Measurements from ENCODE around the gene FAM180A. TPM values are rescaled to one million over a fixed set of nuclear protein-coding genes. Genes with fewer than 3 reads are reported as not detected.

The FAM180A gene
- total and polyA plus RNA-seq, 4 donors = 0.19 to 10.5 (median 5.6) TPM

GRCh38 chr7:135782801-135783200 lies 34.2 kb upstream of the FAM180A start:
- no peak for TF ChIP-seq HNF4G (IDR thresholded peaks at IDR 0.05)
- WGBS = 85% methylated on average over 6 of the region's 6 CpGs

DNA sequence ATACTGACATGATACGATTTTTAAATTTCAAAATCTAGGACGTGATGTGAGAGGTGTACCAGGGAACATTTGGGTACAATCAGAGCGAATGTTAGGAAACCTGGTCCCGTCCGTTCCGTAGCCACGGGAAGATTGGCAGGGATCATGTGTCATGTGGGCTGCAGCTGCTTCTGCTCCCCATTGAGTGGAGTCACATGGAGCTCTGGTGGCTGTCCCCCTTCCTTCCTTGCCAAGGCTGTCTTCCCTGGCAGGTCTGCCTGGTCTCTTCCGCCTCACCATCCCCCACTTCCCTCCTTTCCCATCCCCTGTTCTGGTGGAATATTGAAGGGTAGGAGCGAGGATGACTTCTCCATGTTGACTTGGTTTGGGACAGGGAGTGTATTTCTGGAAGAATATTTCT lies 33.8 kb upstream of the FAM180A start:
- Histone ChIP-seq H3K9ac (ENCODE audit: low read depth in 1 of 2, low read length in 2 of 2) (no peak overlapping the region), H3K9me3 (ENCODE audit: control insufficient read depth in 4 of 4, low read length in 3 of 4) (peaks cover 0 to 5% (median 2%) of the 10 kb centered on the region in 4 donors), H3K4me1 (ENCODE audit: control insufficient read depth in 4 of 4, insufficient read depth in 4 of 4, low read length in 3 of 4) (no peaks in the 10 kb centered on the region), H3K27ac (ENCODE audit: low read depth in 1 of 2, low read length in 2 of 2) (no peak overlapping the region), H3K27me3 (ENCODE audit: control insufficient read depth in 4 of 4, insufficient read depth in 4 of 4, low read length in 3 of 4) (peaks cover 0 to 5% (median 2%) of the 10 kb centered on the region in 4 donors), H3K4me3 (ENCODE audit: low read depth in 1 of 3, low read length in 3 of 3) (no peak overlapping the region), H3K36me3 (ENCODE audit: control insufficient read depth in 4 of 4, insufficient read depth in 3 of 4, low read depth in 1 of 4, low read length in 3 of 4) (no peaks in the 10 kb centered on the region)
- no peak for TF ChIP-seq GABPA (IDR thresholded peaks at IDR 0.05 in 1 of 2, conservative IDR thresholded peaks at IDR 0.05 in 1 of 2)
- no peak for TF ChIP-seq HNF4G (IDR thresholded peaks at IDR 0.05)
- no peak for TF ChIP-seq FOXA2 (IDR thresholded peaks at IDR 0.05)
- TF ChIP-seq SP1 (IDR thresholded peaks at IDR 0.05) = no peak
- TF ChIP-seq, protein P1, sequence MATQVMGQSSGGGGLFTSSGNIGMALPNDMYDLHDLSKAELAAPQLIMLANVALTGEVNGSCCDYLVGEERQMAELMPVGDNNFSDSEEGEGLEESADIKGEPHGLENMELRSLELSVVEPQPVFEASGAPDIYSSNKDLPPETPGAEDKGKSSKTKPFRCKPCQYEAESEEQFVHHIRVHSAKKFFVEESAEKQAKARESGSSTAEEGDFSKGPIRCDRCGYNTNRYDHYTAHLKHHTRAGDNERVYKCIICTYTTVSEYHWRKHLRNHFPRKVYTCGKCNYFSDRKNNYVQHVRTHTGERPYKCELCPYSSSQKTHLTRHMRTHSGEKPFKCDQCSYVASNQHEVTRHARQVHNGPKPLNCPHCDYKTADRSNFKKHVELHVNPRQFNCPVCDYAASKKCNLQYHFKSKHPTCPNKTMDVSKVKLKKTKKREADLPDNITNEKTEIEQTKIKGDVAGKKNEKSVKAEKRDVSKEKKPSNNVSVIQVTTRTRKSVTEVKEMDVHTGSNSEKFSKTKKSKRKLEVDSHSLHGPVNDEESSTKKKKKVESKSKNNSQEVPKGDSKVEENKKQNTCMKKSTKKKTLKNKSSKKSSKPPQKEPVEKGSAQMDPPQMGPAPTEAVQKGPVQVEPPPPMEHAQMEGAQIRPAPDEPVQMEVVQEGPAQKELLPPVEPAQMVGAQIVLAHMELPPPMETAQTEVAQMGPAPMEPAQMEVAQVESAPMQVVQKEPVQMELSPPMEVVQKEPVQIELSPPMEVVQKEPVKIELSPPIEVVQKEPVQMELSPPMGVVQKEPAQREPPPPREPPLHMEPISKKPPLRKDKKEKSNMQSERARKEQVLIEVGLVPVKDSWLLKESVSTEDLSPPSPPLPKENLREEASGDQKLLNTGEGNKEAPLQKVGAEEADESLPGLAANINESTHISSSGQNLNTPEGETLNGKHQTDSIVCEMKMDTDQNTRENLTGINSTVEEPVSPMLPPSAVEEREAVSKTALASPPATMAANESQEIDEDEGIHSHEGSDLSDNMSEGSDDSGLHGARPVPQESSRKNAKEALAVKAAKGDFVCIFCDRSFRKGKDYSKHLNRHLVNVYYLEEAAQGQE (IDR thresholded peaks at IDR 0.05) = no peak
- TF ChIP-seq YY1 (IDR thresholded peaks at IDR 0.05) = no peak
- TF ChIP-seq JUND (IDR thresholded peaks at IDR 0.05) = no peak
- TF ChIP-seq FOXA1 (IDR thresholded peaks at IDR 0.05) = no peak
- TF ChIP-seq, protein P2, sequence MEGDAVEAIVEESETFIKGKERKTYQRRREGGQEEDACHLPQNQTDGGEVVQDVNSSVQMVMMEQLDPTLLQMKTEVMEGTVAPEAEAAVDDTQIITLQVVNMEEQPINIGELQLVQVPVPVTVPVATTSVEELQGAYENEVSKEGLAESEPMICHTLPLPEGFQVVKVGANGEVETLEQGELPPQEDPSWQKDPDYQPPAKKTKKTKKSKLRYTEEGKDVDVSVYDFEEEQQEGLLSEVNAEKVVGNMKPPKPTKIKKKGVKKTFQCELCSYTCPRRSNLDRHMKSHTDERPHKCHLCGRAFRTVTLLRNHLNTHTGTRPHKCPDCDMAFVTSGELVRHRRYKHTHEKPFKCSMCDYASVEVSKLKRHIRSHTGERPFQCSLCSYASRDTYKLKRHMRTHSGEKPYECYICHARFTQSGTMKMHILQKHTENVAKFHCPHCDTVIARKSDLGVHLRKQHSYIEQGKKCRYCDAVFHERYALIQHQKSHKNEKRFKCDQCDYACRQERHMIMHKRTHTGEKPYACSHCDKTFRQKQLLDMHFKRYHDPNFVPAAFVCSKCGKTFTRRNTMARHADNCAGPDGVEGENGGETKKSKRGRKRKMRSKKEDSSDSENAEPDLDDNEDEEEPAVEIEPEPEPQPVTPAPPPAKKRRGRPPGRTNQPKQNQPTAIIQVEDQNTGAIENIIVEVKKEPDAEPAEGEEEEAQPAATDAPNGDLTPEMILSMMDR (IDR thresholded peaks at IDR 0.05; ENCODE audit: low read depth, low read length, missing input control) = no peak
- TF ChIP-seq, protein P3, sequence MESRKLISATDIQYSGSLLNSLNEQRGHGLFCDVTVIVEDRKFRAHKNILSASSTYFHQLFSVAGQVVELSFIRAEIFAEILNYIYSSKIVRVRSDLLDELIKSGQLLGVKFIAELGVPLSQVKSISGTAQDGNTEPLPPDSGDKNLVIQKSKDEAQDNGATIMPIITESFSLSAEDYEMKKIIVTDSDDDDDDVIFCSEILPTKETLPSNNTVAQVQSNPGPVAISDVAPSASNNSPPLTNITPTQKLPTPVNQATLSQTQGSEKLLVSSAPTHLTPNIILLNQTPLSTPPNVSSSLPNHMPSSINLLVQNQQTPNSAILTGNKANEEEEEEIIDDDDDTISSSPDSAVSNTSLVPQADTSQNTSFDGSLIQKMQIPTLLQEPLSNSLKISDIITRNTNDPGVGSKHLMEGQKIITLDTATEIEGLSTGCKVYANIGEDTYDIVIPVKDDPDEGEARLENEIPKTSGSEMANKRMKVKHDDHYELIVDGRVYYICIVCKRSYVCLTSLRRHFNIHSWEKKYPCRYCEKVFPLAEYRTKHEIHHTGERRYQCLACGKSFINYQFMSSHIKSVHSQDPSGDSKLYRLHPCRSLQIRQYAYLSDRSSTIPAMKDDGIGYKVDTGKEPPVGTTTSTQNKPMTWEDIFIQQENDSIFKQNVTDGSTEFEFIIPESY (IDR thresholded peaks at IDR 0.05) = no peak
- no peak for TF ChIP-seq RAD21 (IDR thresholded peaks at IDR 0.05)
- TF ChIP-seq, protein P4, sequence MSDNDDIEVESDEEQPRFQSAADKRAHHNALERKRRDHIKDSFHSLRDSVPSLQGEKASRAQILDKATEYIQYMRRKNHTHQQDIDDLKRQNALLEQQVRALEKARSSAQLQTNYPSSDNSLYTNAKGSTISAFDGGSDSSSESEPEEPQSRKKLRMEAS (IDR thresholded peaks at IDR 0.05) = no peak
- no peak for TF ChIP-seq EGR1 (IDR thresholded peaks at IDR 0.05; ENCODE audit: low read depth in 2 of 2)
- TF ChIP-seq TAF1 (conservative IDR thresholded peaks at IDR 0.05) = no peak
- no peak for TF ChIP-seq NR2F2 (IDR thresholded peaks at IDR 0.05)
- no peak for TF ChIP-seq ATF3 (IDR thresholded peaks at IDR 0.05)
- TF ChIP-seq HNF4A (conservative IDR thresholded peaks at IDR 0.05) = no peak
- no peak for TF ChIP-seq RXRA (IDR thresholded peaks at IDR 0.05)
- no peak for DNase-seq (ENCODE audit: low spot score)
- WGBS = 88% methylated on average over 9 of the region's 9 CpGs

More at GRCh38 chr7:135782801-135783200, 34.2 kb upstream of the FAM180A start:
- Histone ChIP-seq H3K4me1 (ENCODE audit: control insufficient read depth in 4 of 4, insufficient read depth in 4 of 4, low read length in 3 of 4) (no peaks in the 10 kb centered on the region), H3K4me3 (ENCODE audit: low read depth in 1 of 3, low read length in 3 of 3) (no peak overlapping the region), H3K9ac (ENCODE audit: low read depth in 1 of 2, low read length in 2 of 2) (no peak overlapping the region), H3K36me3 (ENCODE audit: control insufficient read depth in 4 of 4, insufficient read depth in 3 of 4, low read depth in 1 of 4, low read length in 3 of 4) (no peaks in the 10 kb centered on the region), H3K27me3 (ENCODE audit: control insufficient read depth in 4 of 4, insufficient read depth in 4 of 4, low read length in 3 of 4) (peaks cover 0 to 5% (median 2%) of the 10 kb centered on the region in 4 donors), H3K9me3 (ENCODE audit: control insufficient read depth in 4 of 4, low read length in 3 of 4) (peaks cover 0 to 5% (median 2%) of the 10 kb centered on the region in 4 donors), H3K27ac (ENCODE audit: low read depth in 1 of 2, low read length in 2 of 2) (no peak overlapping the region)
- DNase-seq (ENCODE audit: low spot score) = no peak

Measured in liver (tissue), 9 donors.